HepG2 (cell line): ENCODE data around the gene TMEM62. TPM values are rescaled to one million over a fixed set of nuclear protein-coding genes. Genes with fewer than 3 reads are reported as not detected.

ENCODE experiments used
- BORCS8-MEF2B ChIP-seq: sonication (generic); formaldehyde crosslinking; IDR thresholded peaks from 2 replicates; pipeline ENCODE4 v1.8.0; 2022; ENCODE audit warnings: mild to moderate bottlenecking, missing genetic modification reagents
- BRCA1 ChIP-seq: sonication (generic); formaldehyde crosslinking; IDR thresholded peaks from 2 replicates; pipeline ENCODE4 v1.4.0; 2020; ENCODE audit warnings: missing genetic modification reagents
- EHMT2 ChIP-seq: fragments of 200-600 bp; sonication (generic); IDR thresholded peaks from 2 replicates; pipeline ENCODE4 v1.7.0; 2017; ENCODE audit warnings: antibody characterized with exemption, low read depth, low read length, borderline replicate concordance
- GABPA ChIP-seq, 2 experiments: IDR thresholded peaks; 2 replicates each; pipeline ENCODE4 v1.6.1; 2011 to 2016; ENCODE audit warnings: low read depth in 2 of 2, low read length in 1 of 2, missing biosample characterization in 1 of 2, missing genetic modification characterization in 1 of 2
- GZF1 ChIP-seq: sonication (generic); formaldehyde crosslinking; IDR thresholded peaks from 2 replicates; pipeline ENCODE4 v1.5.1; 2020; ENCODE audit warnings: mild to moderate bottlenecking, missing genetic modification reagents
- HMGXB4 ChIP-seq, 2 experiments: sonication (generic) in 1 of 2; formaldehyde crosslinking in 1 of 2; IDR thresholded peaks; 2 replicates each; pipeline versions ENCODE4 v1.4.0 to v1.6.1; 2018 to 2020; ENCODE audit warnings: missing genetic modification reagents in 2 of 2, borderline replicate concordance in 1 of 2, low read depth in 1 of 2, mild to moderate bottlenecking in 1 of 2, missing biosample characterization in 1 of 2
- HOXA7 ChIP-seq: sonication (generic); formaldehyde crosslinking; IDR thresholded peaks from 2 replicates; pipeline ENCODE4 v1.8.1; 2022; ENCODE audit warnings: mild to moderate bottlenecking, missing genetic modification reagents, moderate library complexity
- JUN ChIP-seq: sonication (generic); formaldehyde crosslinking; IDR thresholded peaks from 2 replicates; pipeline ENCODE4 v1.4.0; 2020; ENCODE audit warnings: mild to moderate bottlenecking, missing genetic modification reagents
- MAF1 ChIP-seq: sonication (generic); formaldehyde crosslinking; IDR thresholded peaks from 2 replicates; pipeline ENCODE4 v1.5.0; 2020; ENCODE audit warnings: missing genetic modification reagents, borderline replicate concordance
- MTA3 ChIP-seq: sonication (generic); formaldehyde crosslinking; IDR thresholded peaks from 2 replicates; pipeline ENCODE4 v1.4.0; 2020; ENCODE audit warnings: missing genetic modification reagents
- PHB2 ChIP-seq: fragments of 450-650 bp; IDR thresholded peaks from 2 replicates; pipeline ENCODE4 v1.6.1; 2018; ENCODE audit not compliant: partially characterized antibody
- PRDM15 ChIP-seq: sonication (generic); formaldehyde crosslinking; IDR thresholded peaks from 2 replicates; pipeline ENCODE4 v1.4.0; 2020; ENCODE audit warnings: missing genetic modification reagents
- RBM39 ChIP-seq: fragments of 200-400 bp; formaldehyde crosslinking; IDR thresholded peaks from one replicate; pipeline ENCODE4 v1.6.1; 2018; ENCODE audit warnings: antibody characterized with exemption, mild to moderate bottlenecking, low read depth, low read length; ENCODE audit not compliant: poor library complexity, severe bottlenecking
- SMARCE1 ChIP-seq: fragments of 450-650 bp; IDR thresholded peaks from 2 replicates; pipeline ENCODE4 v1.6.1; 2017; ENCODE audit warnings: borderline replicate concordance
- SNAI1 ChIP-seq: sonication (generic); formaldehyde crosslinking; IDR thresholded peaks from 2 replicates; pipeline ENCODE4 v1.5.0; 2020; ENCODE audit warnings: mild to moderate bottlenecking, missing genetic modification reagents, borderline replicate concordance
- SPEN ChIP-seq: sonication (generic); formaldehyde crosslinking; IDR thresholded peaks from 2 replicates; pipeline ENCODE4 v1.5.1; 2020; ENCODE audit warnings: low read depth, mild to moderate bottlenecking, missing genetic modification reagents
- TEAD3 ChIP-seq: optimal IDR thresholded peaks from 2 replicates; pipeline ENCODE3; 2016; ENCODE audit warnings: borderline replicate concordance
- ZNF143 ChIP-seq: sonication (generic); formaldehyde crosslinking; IDR thresholded peaks from 2 replicates; pipeline ENCODE4 v1.4.0; 2020; ENCODE audit warnings: missing genetic modification reagents
- ZNF280B ChIP-seq: sonication (generic); formaldehyde crosslinking; IDR thresholded peaks from 2 replicates; pipeline ENCODE4 v1.5.0; 2020; ENCODE audit warnings: missing genetic modification reagents, mild to moderate bottlenecking, borderline replicate concordance
- ZNF678 ChIP-seq: sonication (generic); formaldehyde crosslinking; IDR thresholded peaks from 2 replicates; pipeline ENCODE4 v1.4.0; 2020; ENCODE audit warnings: mild to moderate bottlenecking, missing genetic modification reagents
- ZNF737 ChIP-seq: sonication (generic); formaldehyde crosslinking; IDR thresholded peaks from 2 replicates; pipeline ENCODE4 v1.5.0; 2020; ENCODE audit warnings: missing genetic modification reagents, mild to moderate bottlenecking, borderline replicate concordance
- ZNF788 ChIP-seq: sonication (generic); formaldehyde crosslinking; IDR thresholded peaks from 2 replicates; pipeline ENCODE4 v1.5.0; 2020; ENCODE audit warnings: mild to moderate bottlenecking, missing genetic modification reagents, borderline replicate concordance
- ZNF891 ChIP-seq: sonication (generic); formaldehyde crosslinking; IDR thresholded peaks from 2 replicates; pipeline ENCODE4 v1.5.0; 2020; ENCODE audit warnings: mild to moderate bottlenecking, missing genetic modification reagents
- polyA plus RNA-seq, 8 experiments: library from polyadenylated mRNA; depleted of rRNA in 3 of 8; stranded (reverse) in 7 of 8; unstranded in 1 of 8; fragments of >200 nt; fragmentation: Illumina TruSeq in 4 of 8; extraction: Trizol in 4 of 8; gene quantifications; 2 replicates each; pipeline versions ENCODE4 v1.2.1 to v1.2.3, GENCODE V29; 2011 to 2016; ENCODE audit warnings: low read depth in 4 of 8, missing spikeins in 1 of 8, mixed read lengths in 1 of 8; ENCODE audit not compliant: insufficient read depth in 1 of 8
- total RNA-seq, 5 experiments: library from RNA; depleted of rRNA; stranded (reverse); fragments of >200 nt; fragmentation: Illumina TruSeq; extraction: Trizol; gene quantifications; 2 replicates each; pipeline ENCODE4 v1.2.3, GENCODE V29; 2016; ENCODE audit warnings: low read depth in 1 of 5

The TMEM62 gene
- total and polyA plus RNA-seq, 2 of the 13 experiments (the other 11 are each of a cell fraction or from before 2014, with no cell fraction given) = 14.2 to 20.9 TPM

- TF ChIP-seq GABPA (IDR thresholded peaks at IDR 0.05; ENCODE audit: low read depth, low read length) (peak; percentile 37), GABPA (CRISPR knock-in tag; IDR thresholded peaks at IDR 0.05; ENCODE audit: low read depth) (peak; percentile 38; the same call in 1 of the 2 replicates), PRDM15 (peak; percentile 33; the same call in 1 of the 2 replicates), ZNF891 (peak; percentile 75; the same call in 1 of the 2 replicates), SMARCE1 (no peak), EHMT2 (no peak), TEAD3 (CRISPR knock-in tag) (peak; percentile 26), SNAI1 (CRISPR knock-in tag) (0 out of 2 replicates have a peak, but pooled peaks have one; percentile 48), SPEN (peak; percentile 58; the same call in 1 of the 2 replicates), MAF1 (CRISPR knock-in tag) (no peak), HMGXB4 (CRISPR knock-in tag; IDR thresholded peaks at IDR 0.05; ENCODE audit: borderline replicate concordance in 1 of 2, low read depth in 1 of 2) (peak; percentile 73 to 84; a peak in 2 of 4 replicates), BRCA1 (CRISPR knock-in tag) (no peak), JUN (CRISPR knock-in tag) (no peak), ZNF678 (CRISPR knock-in tag) (no peak), RBM39 (peak; percentile 76), PHB2 (no peak), ZNF280B (CRISPR knock-in tag) (no peak), MTA3 (no peak), ZNF143 (CRISPR knock-in tag) (no peak), HOXA7 (CRISPR knock-in tag) (no peak), ZNF788 (CRISPR knock-in tag) (no peak; the same call in 1 of the 2 replicates), BORCS8-MEF2B (peak; percentile 67; the same call in 1 of the 2 replicates), ZNF737 (CRISPR knock-in tag) (no peak), GZF1 (CRISPR knock-in tag) (0 out of 2 replicates have a peak, but pooled peaks have one; percentile 56)
These were observed at the start of gene TMEM62 (continued) for GRCh38 chr15:43133430-43134156.
